Hippocampal formation (tissue), 2 donors: ENCODE data around the gene FKBP6.
"Not testable (repeated sequence)": the region's sequence is repeated elsewhere in the genome, so short reads cannot be mapped to it uniquely, and the experiment has no call there.

Source experiments
- DNase-seq, 2 donors: peaks; one replicate each; lab custom pipeline; 2025; lab: John Stamatoyannopoulos, UW

Gene FKBP6

GRCh38 chr7:73324081-73324845 lies 3.7 kb upstream of the FKBP6 start:
- peak in 1 of 2 donors; percentile 33 for DNase-seq

- not testable (repeated sequence) for DNase-seq
Measured at GRCh38 chr7:73325424-73325823, 2.5 kb upstream of the FKBP6 start.

GRCh38 chr7:73327449-73327848 lies 512 bp upstream of the FKBP6 start:
- not testable (repeated sequence) for DNase-seq

GRCh38 chr7:73328696-73329095 lies 735 bp downstream of the FKBP6 start:
- no peak for DNase-seq

GRCh38 chr7:73329861-73330581 lies 2.1 kb downstream of the FKBP6 start:
- DNase-seq = peak in 1 of 2 donors; percentile 2

- no peak for DNase-seq
Measured at GRCh38 chr7:73330772-73331171, 2.8 kb downstream of the FKBP6 start.

- DNase-seq = no peak
Measured at GRCh38 chr7:73332447-73332846, 4.5 kb downstream of the FKBP6 start.

GRCh38 chr7:73338321-73338720 lies 10.4 kb downstream of the FKBP6 start:
- DNase-seq = no peak

GRCh38 chr7:73340514-73340913 lies 12.6 kb downstream of the FKBP6 start:
- no peak for DNase-seq

GRCh38 chr7:73341877-73342276 lies 13.9 kb downstream of the FKBP6 start:
- DNase-seq = no peak

- DNase-seq = peak in 1 of 2 donors; percentile 3
Measured at GRCh38 chr7:73342645-73343044, 14.7 kb downstream of the FKBP6 start.

GRCh38 chr7:73343671-73344380 lies 15.9 kb downstream of the FKBP6 start:
- DNase-seq = no peak

GRCh38 chr7:73345538-73345937 lies 17.6 kb downstream of the FKBP6 start:
- no peak for DNase-seq

- no peak for DNase-seq
Measured at GRCh38 chr7:73345951-73346350, 18.0 kb downstream of the FKBP6 start.

- no peak for DNase-seq
Measured at GRCh38 chr7:73349763-73350162, 21.8 kb downstream of the FKBP6 start.

GRCh38 chr7:73350306-73351068 lies 22.5 kb downstream of the FKBP6 start:
- DNase-seq = no peak

GRCh38 chr7:73351447-73352167 lies 23.6 kb downstream of the FKBP6 start:
- DNase-seq = no peak

- DNase-seq = no peak
Measured at GRCh38 chr7:73352784-73353183, 24.8 kb downstream of the FKBP6 start.

- DNase-seq = no peak
Measured at GRCh38 chr7:73353243-73353642, 25.3 kb downstream of the FKBP6 start.

GRCh38 chr7:73354196-73354595 lies 26.2 kb downstream of the FKBP6 start:
- no peak for DNase-seq

- no peak for DNase-seq
Measured at GRCh38 chr7:73354821-73355220, 26.9 kb downstream of the FKBP6 start.
